Measurements from ENCODE around the gene MOCOS. TPM values are rescaled to one million over a fixed set of nuclear protein-coding genes. Genes with fewer than 3 reads are reported as not detected.

The MOCOS gene
- total RNA-seq, 2 donors from 2014 or later = 2.5 to 3.9 TPM

DNA sequence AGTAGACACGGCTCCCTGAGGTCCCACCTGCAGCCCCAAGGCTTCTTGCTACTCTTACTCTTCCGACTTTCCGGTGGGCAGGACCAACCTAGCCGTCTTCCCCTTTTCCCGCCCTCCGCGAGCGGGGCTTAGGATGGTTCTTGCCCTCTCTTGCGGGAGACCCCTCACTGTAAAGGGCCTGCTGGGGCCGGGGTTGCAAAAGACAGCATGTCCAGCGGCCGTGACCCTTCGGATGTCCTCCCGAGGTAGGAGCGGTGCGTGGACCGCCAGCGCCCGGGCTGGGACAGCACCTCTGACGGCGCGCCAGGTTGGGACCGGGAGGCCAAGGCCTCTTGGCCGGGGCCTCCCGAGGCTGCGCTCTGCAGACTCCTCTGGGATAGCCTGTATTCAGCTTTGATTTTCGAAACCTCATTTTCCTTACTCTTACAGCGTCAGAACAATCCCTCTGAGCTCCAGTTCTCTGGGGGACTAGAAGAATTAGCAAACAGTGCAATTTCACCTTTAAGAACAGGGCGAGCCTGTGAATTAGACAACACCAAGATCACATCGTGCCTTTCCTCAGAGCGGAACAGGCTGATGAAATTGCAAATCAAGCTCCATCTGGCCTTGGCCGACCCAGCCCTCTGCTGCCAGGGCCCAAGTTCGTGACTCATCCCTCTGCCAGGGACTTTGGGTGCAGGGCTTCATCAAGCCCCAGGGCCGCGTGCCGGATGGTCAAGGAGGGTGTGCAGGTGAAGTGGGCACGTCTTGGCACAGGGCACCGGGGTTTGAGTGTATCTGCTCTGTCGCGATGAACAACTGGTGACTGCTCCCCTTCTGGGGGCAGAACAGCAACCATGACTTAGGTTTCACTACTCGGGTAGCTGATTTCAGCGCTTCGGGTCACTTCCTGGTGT, 777 bp downstream of the MOCOS start:
- H3K9me3 ChIP-seq = no peaks in the 10 kb centered on the region
- no peak for TF ChIP-seq POLR2A (IDR thresholded peaks at IDR 0.05)
- TF ChIP-seq, protein P1, sequence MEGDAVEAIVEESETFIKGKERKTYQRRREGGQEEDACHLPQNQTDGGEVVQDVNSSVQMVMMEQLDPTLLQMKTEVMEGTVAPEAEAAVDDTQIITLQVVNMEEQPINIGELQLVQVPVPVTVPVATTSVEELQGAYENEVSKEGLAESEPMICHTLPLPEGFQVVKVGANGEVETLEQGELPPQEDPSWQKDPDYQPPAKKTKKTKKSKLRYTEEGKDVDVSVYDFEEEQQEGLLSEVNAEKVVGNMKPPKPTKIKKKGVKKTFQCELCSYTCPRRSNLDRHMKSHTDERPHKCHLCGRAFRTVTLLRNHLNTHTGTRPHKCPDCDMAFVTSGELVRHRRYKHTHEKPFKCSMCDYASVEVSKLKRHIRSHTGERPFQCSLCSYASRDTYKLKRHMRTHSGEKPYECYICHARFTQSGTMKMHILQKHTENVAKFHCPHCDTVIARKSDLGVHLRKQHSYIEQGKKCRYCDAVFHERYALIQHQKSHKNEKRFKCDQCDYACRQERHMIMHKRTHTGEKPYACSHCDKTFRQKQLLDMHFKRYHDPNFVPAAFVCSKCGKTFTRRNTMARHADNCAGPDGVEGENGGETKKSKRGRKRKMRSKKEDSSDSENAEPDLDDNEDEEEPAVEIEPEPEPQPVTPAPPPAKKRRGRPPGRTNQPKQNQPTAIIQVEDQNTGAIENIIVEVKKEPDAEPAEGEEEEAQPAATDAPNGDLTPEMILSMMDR (IDR thresholded peaks at IDR 0.05) = no peak
- no peak for TF ChIP-seq POLR2AphosphoS5 (IDR thresholded peaks at IDR 0.05)
- DNase-seq (ENCODE audit: low spot score) = no peak
- no peaks in the 10 kb centered on the region for H3K36me3 ChIP-seq
- 52% methylated on average over 32 of the region's 43 CpGs for WGBS
- no peaks in the 10 kb centered on the region for H3K4me1 ChIP-seq (replicated peaks)
- peak overlapping the region; percentile 59 to 60 for H3K27ac ChIP-seq
- H3K4me3 ChIP-seq = peak overlapping the region; percentile 64
- H3K27me3 ChIP-seq (replicated peaks; ENCODE audit: insufficient read depth) = no peaks in the 10 kb centered on the region
- intact Hi-C loops (cut with DNase I) = loop anchor here (5.0 to 10.0 kb wide), 2 partner anchors 61 to 487 kb away; partner anchors contain the start of genes ELP2 and SLC39A6

DNA sequence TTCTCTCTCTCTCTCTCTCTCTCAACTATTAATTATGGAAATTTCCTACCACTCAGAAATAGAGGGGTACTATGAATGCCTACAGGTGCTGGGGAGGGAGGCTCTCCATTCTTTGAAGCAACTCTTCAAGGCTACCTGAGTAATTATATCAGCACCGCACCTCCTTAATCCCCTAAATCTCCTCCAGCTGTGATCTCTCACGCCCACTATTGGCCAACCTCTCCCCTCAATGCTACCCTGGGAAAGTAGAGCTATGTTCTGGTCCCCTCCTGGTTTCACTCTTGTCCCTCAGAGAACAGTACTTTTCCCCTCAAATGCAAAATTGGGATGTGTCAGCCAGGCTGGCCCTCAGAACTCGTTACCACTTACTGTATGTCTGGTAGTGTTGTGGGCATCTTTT, 1.6 kb downstream of the MOCOS start:
- H3K36me3 ChIP-seq = no peaks in the 10 kb centered on the region
- no peaks in the 10 kb centered on the region for H3K27me3 ChIP-seq (replicated peaks; ENCODE audit: insufficient read depth)
- WGBS = 87% methylated on average over 3 of the region's 3 CpGs
- no peak overlapping the region for H3K27ac ChIP-seq
- intact Hi-C loops (cut with DNase I) = loop anchor here (5.0 to 10.0 kb wide), 2 partner anchors 62 to 486 kb away; partner anchors contain the start of genes ELP2 and SLC39A6
- H3K9me3 ChIP-seq = no peaks in the 10 kb centered on the region
- TF ChIP-seq POLR2A (IDR thresholded peaks at IDR 0.05) = no peak
- TF ChIP-seq, protein P1 (IDR thresholded peaks at IDR 0.05) = no peak
- H3K4me1 ChIP-seq (replicated peaks) = no peaks in the 10 kb centered on the region
- no peak for DNase-seq (ENCODE audit: low spot score)
- H3K4me3 ChIP-seq = no peak overlapping the region

DNA sequence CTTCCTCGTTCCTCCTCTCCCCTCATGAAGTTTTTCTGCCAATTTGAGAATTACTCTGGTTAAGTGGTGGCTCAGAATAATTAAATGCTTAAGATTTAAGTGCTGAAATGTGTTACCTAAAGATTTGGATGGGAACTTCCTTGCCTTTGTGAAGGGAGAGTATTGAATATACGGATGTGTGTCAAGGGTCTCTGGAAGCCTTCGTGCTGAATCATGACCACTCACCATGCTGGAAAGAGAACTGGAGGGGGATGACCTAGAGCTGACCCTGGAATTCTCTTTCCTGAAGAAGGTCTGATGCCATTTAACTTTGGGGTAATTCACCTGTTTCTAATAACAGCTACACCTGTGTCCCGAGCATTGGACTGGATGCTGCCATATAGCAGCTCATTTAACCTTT, 2.2 kb downstream of the MOCOS start:
- Histone ChIP-seq H3K4me3 (no peak overlapping the region), H3K36me3 (no peaks in the 10 kb centered on the region), H3K27me3 (replicated peaks; ENCODE audit: insufficient read depth) (no peaks in the 10 kb centered on the region), H3K4me1 (replicated peaks) (no peaks in the 10 kb centered on the region), H3K27ac (no peak overlapping the region), H3K9me3 (no peaks in the 10 kb centered on the region)
- no peak for TF ChIP-seq POLR2A (IDR thresholded peaks at IDR 0.05)
- TF ChIP-seq POLR2AphosphoS5 (IDR thresholded peaks at IDR 0.05) = no peak
- TF ChIP-seq, protein P1 (IDR thresholded peaks at IDR 0.05) = no peak
- no peak for DNase-seq (ENCODE audit: low spot score)
- WGBS = 79% methylated on average over 4 of the region's 4 CpGs
- intact Hi-C loops (cut with DNase I) = loop anchor here (5.0 to 10.0 kb wide), 2 partner anchors 62 to 485 kb away; partner anchors contain the start of genes ELP2 and SLC39A6

DNA sequence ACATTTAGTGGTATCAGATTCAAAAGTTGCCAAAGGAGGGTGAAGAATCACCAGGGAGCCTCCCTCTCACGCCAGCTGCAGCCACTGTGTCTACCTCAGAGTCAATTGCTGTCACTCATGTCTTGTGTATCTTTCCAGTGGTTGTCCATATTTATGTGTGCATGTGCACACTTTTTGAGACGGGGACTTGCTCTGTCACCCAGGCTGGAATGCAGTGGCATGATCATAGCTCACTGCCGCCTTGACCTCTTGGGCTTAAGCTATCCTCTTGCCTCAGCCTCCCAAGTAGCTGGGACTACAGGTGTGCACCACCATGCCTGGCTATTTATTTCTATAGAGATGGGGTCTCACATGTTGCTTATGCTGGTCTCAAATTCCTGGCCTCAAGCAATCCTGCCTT, 4.0 kb downstream of the MOCOS start:
- intact Hi-C loops (cut with DNase I) = no loop called here
- no peak for DNase-seq (ENCODE audit: low spot score)
- Histone ChIP-seq H3K4me1 (replicated peaks) (no peaks in the 10 kb centered on the region), H3K27ac (no peak overlapping the region), H3K4me3 (no peak overlapping the region), H3K27me3 (replicated peaks; ENCODE audit: insufficient read depth) (no peaks in the 10 kb centered on the region), H3K36me3 (no peaks in the 10 kb centered on the region), H3K9me3 (no peaks in the 10 kb centered on the region)
- 92% methylated on average over 3 of the region's 3 CpGs for WGBS
- TF ChIP-seq POLR2AphosphoS5 (IDR thresholded peaks at IDR 0.05) = no peak
- TF ChIP-seq POLR2A (IDR thresholded peaks at IDR 0.05) = no peak
- TF ChIP-seq, protein P1 (IDR thresholded peaks at IDR 0.05) = no peak
